ENCODE measurements around the gene NOM1.

The NOM1 gene

GRCh38 chr7:156969972-156970420, 20.5 kb downstream of the NOM1 start:
- FAIRE-seq (no peak), DNase-seq (ENCODE audit: extremely low spot score, insufficient read length, low read depth) (no peak)

GRCh38 chr7:156975620-156976019, 26.1 kb downstream of the NOM1 start:
- DNase-seq (ENCODE audit: extremely low spot score, insufficient read length, low read depth) (no peak), FAIRE-seq (no peak)

GRCh38 chr7:156979007-156979606, 29.6 kb downstream of the NOM1 start:
- FAIRE-seq (no peak), DNase-seq (ENCODE audit: extremely low spot score, insufficient read length, low read depth) (no peak)

GRCh38 chr7:156979711-156980110, 30.2 kb downstream of the NOM1 start:
- no peak for FAIRE-seq

GRCh38 chr7:156984174-156984891, 34.8 kb downstream of the NOM1 start:
- FAIRE-seq: no peak
- no peak for DNase-seq (ENCODE audit: extremely low spot score, insufficient read length, low read depth)

More at GRCh38 chr7:156979711-156980110, 30.2 kb downstream of the NOM1 start:
- no peak for DNase-seq (ENCODE audit: extremely low spot score, insufficient read length, low read depth)

- FAIRE-seq (no peak), DNase-seq (ENCODE audit: extremely low spot score, insufficient read length, low read depth) (no peak)
Measured at GRCh38 chr7:156985101-156985992, 35.8 kb downstream of the NOM1 start.

- no peak for DNase-seq (ENCODE audit: extremely low spot score, insufficient read length, low read depth)
- no peak for FAIRE-seq
Measured at GRCh38 chr7:156986378-156986777, 36.9 kb downstream of the NOM1 start.

GRCh38 chr7:156988343-156989185, 39.1 kb downstream of the NOM1 start:
- DNase-seq (ENCODE audit: extremely low spot score, insufficient read length, low read depth) (no peak), FAIRE-seq (no peak)

GRCh38 chr7:156989766-156990535, 40.4 kb downstream of the NOM1 start:
- FAIRE-seq (no peak), DNase-seq (ENCODE audit: extremely low spot score, insufficient read length, low read depth) (no peak)

- FAIRE-seq (no peak), DNase-seq (ENCODE audit: extremely low spot score, insufficient read length, low read depth) (no peak)
Measured at GRCh38 chr7:156993021-156993924, 43.8 kb downstream of the NOM1 start.

- FAIRE-seq (no peak), DNase-seq (ENCODE audit: extremely low spot score, insufficient read length, low read depth) (no peak)
Measured at GRCh38 chr7:156993925-156994235, 44.4 kb downstream of the NOM1 start.

GRCh38 chr7:156994417-156994816, 44.9 kb downstream of the NOM1 start:
- FAIRE-seq: no peak
- no peak for DNase-seq (ENCODE audit: extremely low spot score, insufficient read length, low read depth)

GRCh38 chr7:156998988-156999957, 49.8 kb downstream of the NOM1 start:
- FAIRE-seq (no peak), DNase-seq (ENCODE audit: extremely low spot score, insufficient read length, low read depth) (no peak)

- no peak for FAIRE-seq
- DNase-seq (ENCODE audit: extremely low spot score, insufficient read length, low read depth): no peak
Measured at GRCh38 chr7:156999958-157000726, 50.6 kb downstream of the NOM1 start.

- FAIRE-seq (peak; percentile 51), DNase-seq (ENCODE audit: extremely low spot score, insufficient read length, low read depth) (no peak)
Measured at GRCh38 chr7:157000741-157001653, 51.5 kb downstream of the NOM1 start.
